DMS53 (cell line): Measurements from ENCODE around the gene PBXIP1.
"Not testable (repeated sequence)": the region's sequence is repeated elsewhere in the genome, so short reads cannot be mapped to it uniquely, and the experiment has no call there.

Experiments used
- DNase-seq: peaks from one replicate; lab custom pipeline; 2025; lab: John Stamatoyannopoulos, UW

PBXIP1 gene

GRCh38 chr1:154937085-154937987 lies 18.6 kb downstream of the PBXIP1 start:
- DNase-seq, result peak; percentile 96

- DNase-seq, result peak; percentile 98
These were observed 19.3 kb downstream of the PBXIP1 start, which contains the start of gene PMVK for GRCh38 chr1:154936555-154937084. TSS of gene PMVK (minus strand) at chr1:154936719. CDS start at chr1:154936685, 34 bp downstream.

DNA sequence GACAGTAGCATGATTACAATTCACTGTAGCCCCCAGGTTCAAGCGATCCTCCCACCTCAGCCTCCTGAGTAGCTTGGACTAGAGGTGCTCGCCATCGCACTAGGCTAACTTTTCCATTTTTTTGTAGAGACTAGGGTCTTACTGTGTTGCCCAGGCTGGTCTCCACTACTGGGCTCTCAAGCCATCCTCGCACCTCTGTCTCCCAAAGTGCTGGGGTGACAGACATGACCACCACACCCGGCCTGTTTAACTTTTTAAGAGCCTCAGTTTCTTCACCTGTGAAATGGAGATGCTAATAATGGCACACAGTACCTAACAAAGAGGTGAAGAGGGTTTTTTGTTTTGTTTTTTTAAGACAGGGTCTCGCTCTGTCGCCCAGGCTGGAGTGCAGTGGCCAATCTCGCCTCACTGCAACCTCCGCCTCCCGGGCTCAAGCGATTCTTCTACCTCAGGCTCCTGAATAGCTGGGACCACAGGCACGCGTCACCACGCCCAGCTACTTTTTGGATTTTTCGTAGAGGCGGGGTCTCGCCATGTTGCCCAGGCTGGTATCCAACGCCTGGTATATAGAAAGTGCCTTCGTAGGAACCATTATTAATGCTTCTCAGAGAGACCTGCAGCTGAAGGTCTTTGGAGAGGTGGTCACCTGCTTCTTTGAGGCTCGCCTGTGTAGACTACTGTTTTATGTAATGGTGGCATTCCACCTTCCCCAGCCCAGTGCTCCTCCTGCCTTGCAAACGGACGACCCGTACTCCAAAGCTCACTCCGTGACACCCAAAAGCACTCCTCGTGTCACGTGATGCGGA lies 19.9 kb downstream of the PBXIP1 start:
- no peak for DNase-seq

DNA sequence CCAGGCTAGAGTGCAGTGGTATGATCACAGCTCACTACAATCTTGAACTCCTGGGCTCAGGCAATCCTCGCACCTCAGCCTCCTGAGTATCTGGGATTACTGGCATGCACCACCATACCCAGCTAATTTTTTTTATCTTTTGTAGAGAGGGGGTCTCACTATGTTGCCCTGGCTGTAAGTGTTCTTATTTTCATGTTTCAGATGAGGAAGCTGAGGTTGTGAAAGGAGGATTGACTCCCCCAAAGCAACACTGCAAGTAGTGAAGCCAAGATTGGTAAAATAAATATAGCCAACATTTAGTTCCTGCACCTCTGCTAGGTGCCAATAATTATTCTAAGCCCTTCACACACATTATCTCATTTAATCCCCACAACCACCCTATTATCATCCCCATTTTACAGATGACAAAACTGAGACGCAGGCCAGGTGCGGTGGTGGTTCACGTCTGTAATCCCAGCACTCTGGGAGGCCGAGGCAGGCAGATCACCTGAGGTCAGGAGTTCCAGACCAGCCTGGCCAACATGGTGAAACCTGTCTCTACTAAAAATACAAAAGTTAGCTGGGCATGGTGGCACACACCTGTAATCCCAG lies 21.4 kb downstream of the PBXIP1 start:
- DNase-seq, result no peak

DNA sequence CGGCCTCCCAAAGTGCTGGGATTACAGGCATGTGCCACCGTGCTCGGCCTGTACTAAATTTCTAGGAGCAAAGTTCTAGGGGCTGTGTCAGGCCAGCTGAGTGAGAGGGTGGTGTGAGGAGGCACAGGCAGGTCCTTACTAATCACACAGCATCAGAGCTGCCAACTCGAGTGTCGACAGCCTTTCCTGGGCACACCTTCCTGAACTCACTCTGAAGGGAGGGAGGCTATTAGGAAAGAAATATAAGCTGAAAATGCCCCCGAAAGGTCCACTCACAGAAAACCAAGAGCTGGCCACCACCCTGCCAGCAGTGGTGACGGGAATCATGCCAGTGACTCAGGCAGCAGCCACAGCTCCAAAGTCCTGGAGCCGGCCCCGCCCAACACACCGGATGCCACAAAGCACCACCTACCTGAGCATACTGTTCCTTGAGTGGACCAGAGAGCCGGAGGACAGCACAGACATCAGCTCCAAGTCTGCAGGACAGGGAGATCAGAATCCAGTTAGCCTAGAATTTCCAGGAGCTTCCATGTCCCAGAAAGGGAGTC lies 23.9 kb downstream of the PBXIP1 start:
- peak; percentile 75 for DNase-seq

GRCh38 chr1:154926201-154926600 lies 29.7 kb downstream of the PBXIP1 start:
- no peak for DNase-seq

- DNase-seq, result no peak
These were observed 30.3 kb downstream of the PBXIP1 start for GRCh38 chr1:154925335-154926170.

GRCh38 chr1:154923695-154924094 lies 32.2 kb downstream of the PBXIP1 start:
- DNase-seq, result no peak

- DNase-seq, result peak; percentile 57
These were observed 42.6 kb downstream of the PBXIP1 start for GRCh38 chr1:154913273-154913672.

DNA sequence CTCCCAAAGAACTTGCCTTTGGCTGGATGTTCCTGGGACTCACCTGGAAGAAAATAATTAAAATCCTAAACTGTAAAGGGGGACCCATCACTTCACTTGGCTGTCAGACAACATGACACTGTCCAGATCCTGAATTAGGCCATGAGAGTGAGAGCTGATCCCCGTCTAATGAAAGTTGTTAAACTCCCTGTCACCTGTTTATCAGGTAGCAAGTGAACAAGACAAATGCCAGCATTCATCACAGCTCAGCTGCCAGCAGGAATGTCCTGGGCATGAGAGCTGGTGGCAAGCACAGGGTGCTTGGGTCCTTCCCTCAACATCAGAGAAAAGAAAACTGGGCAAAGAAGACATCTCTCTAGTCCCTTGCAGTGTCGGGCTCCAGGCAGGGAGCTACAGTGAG lies 43.1 kb downstream of the PBXIP1 start:
- no peak for DNase-seq

DNA sequence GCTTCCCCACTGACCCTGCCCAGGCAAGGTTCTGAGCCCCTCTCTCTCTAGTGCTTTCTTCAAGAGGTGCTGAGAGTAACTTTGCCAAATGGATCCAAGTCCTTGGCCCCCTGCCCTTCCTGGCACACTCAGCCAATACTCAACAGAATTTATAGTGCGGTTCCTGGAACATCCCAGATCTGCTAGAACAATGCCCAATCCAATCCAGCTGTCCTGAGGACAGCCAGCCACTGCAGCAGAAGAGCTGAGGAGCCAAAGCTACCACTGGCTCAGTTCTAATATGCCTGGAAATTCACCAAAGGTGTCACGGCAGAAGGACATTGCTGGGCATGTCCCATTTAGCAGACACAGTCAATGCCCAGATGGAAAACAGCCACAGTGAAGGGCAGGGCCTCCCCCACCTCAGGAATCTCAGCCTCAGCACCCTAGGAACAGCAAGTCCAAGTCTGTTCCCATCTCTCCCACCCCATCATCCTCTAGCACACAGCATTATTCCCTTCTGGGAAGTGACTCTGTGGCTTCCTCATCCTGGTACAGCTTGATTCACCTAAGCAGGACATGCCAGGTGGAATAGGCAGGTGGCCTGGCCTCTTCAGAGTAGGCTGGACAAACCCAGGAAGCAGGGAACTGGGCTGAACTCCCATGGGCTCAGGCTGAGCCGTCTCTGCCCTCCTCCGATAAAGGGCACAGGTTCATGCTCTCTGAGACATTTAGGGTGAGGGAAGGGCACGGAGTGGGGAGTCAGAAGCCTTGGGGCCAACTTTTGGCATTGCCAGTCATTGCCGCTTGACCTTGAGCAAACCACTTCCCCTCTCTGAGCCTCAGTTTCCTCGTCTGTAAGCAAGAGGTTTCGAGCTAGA lies 44.0 kb downstream of the PBXIP1 start:
- peak; percentile 61 for DNase-seq

- DNase-seq, result no peak
These were observed 45.0 kb downstream of the PBXIP1 start for GRCh38 chr1:154910851-154911250.

- DNase-seq, result no peak
These were observed 47.0 kb downstream of the PBXIP1 start for GRCh38 chr1:154908937-154909336.

GRCh38 chr1:154908129-154908528 lies 47.8 kb downstream of the PBXIP1 start:
- DNase-seq, result not testable (repeated sequence)

DNA sequence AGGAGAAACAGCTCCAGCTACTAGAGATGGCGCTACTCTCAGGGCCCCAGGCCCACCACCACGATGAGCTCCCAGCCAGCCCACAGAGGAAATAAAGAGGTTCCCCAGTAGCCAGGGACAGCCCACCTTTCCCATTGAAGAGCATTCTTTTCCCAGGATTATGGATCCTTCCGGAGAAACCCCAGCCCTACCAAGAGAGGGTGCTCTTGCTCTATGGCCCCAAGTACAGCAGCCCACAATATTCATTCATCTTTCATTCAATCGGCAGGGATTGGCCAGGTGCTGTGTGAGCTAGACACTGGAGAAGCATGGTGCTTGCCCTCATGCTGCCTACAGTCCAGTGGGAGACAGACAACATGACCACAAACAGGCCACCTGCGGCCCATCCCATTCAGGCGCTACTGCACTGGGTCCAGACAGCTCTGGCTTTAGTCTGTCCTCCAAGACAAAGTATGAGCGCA lies 49.2 kb downstream of the PBXIP1 start:
- peak; percentile 52 for DNase-seq

DNA sequence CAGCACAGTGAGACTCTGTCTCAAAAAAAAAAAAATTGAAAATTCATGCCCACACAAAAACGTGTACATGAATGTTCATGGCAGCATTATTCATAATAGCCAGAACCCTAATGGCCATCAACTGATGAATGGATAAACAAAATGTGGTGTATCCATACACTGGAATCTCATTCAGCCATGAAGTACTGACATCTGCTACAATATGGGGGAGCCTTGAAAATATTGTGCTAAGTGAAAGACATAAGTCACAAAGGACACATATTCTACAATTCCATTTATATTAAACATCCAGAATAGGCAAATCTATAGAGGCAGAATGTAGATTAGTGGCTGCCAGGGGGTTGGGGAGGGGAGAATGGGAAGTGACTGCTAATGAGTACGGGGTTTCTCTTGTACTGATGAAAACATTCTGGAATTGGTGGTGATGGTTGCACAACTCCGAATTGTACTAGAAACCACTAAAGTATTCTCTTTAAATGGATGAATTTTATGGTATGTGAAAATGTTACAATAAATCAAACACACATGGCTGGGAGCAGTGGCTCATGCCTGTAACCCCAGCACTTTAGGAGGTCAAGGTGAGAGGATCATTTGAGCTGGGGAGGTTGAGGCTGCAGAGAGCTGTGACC lies 52.8 kb downstream of the PBXIP1 start:
- DNase-seq, result no peak

DNA sequence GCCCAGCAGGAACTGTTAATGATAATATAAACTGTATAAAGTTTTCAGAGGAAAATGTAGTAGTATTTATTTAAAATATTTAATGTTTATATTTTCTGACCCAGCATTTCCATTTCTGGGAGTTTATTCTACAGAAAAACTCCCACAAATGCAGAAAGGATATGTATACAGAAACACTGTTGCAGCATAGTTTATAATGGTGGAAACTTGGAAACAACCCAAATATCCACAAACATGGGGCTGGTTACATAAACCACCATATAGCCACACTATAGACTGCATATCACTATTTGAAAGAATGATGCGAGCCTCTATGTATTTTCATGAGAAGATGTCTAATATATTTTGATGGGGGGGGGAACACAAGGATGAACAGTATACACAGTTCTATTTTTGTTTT lies 54.3 kb downstream of the PBXIP1 start:
- DNase-seq, result no peak

DNA sequence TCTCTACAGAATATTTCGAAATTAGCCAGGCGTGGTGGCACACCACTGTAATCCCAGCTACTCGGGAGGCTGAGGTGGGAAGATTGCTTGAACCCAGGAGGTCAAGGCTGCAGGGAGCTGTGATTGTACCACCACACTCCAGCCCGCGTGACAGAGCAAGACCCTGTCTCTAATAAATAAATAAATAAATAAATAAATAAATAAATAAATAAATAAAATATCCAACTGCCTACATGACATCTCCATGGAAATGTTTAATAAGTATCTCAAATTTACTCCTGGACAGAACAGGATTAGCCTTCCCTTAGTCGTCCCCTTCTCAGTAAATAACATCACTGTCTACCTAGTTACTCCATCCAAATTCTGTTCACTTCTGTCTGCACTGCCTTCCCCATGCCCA lies 56.9 kb downstream of the PBXIP1 start:
- DNase-seq, result no peak

GRCh38 chr1:154896771-154897286 lies 59.1 kb downstream of the PBXIP1 start:
- DNase-seq, result no peak
